Ecto neural progenitor cell (in vitro differentiated cells): ENCODE data around the gene TMEM203.
A peak's percentile ranks its signal among the peaks of the same experiment; 100 is the strongest.
"Not testable (repeated sequence)": the region's sequence is repeated elsewhere in the genome, so short reads cannot be mapped to it uniquely, and the experiment has no call there.

Experiments
- DNase-seq: peaks from one replicate; pipeline ENCODE4 v3.0.0-alpha.2; 2018; ENCODE audit warnings: low spot score

TMEM203 gene

DNA sequence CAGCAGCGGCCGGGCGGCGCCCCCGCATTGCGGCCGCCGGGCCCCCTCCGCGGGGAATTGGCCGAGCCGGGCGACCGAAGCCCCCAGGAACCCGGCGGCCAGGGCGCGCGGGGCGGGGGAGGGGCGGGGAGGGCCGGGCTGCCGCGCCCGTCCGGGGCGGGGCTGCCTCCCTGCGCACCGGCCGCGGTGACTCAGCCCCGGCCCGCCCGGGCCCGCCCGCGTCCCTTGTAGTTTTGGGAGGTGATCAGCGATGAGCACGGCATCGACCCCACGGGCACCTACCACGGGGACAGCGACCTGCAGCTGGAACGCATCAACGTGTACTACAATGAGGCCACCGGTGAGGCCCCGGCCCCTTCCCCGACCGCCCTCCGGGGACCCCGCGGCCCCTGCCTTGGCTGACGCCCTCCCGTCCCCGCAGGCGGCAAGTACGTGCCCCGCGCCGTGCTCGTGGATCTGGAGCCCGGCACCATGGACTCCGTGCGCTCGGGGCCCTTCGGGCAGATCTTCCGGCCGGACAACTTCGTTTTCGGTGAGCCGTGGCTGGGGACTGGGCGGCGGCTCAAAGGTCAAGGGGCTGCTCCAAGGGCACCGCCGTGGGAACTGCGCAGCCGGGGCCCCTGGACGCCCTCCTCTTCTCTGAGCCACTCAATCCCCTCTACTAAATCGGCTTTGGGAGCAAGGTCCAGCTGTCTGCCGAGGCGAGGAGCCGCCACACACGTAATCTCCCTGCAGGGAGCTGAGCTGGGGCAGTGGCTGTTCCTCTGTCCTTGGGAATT is 36.2 kb upstream of the TMEM203 start:
- DNase-seq, result no peak

DNA sequence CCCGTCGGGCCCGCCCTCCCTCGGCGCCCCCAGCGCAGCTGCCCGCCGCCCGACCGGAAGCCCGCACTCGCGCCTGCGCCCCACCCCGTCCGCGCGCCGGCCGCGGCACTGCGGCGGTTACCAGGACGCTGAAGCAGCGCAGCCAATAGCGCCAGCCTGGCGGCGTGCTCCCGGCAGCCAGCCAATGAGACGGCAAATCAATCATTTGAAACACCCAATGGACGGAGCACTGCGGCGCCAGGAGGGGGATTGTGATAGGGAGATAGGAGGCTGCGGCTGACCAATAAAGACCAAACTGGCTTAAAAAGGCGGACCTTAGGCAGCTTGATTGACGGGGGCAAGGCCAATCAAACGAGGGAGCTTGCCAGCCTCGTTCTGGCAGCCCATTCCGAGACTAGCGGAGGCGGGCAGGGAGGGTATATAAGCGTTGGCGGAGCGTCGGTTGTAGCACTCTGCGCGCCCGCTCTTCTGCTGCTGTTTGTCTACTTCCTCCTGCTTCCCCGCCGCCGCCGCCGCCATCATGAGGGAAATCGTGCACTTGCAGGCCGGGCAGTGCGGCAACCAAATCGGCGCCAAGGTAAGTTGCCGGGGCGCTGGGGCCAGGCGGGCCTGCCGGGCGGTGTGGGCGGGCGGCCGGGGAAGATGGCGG is 35.5 kb upstream of the TMEM203 start, which contains the start of gene TUBB4B:
Gene TUBB4B (plus strand): TSS at position 447 of the 649 bp plus-strand sequence. CDS start 74 bp downstream, at position 521.
- peak; percentile 98 for DNase-seq

DNA sequence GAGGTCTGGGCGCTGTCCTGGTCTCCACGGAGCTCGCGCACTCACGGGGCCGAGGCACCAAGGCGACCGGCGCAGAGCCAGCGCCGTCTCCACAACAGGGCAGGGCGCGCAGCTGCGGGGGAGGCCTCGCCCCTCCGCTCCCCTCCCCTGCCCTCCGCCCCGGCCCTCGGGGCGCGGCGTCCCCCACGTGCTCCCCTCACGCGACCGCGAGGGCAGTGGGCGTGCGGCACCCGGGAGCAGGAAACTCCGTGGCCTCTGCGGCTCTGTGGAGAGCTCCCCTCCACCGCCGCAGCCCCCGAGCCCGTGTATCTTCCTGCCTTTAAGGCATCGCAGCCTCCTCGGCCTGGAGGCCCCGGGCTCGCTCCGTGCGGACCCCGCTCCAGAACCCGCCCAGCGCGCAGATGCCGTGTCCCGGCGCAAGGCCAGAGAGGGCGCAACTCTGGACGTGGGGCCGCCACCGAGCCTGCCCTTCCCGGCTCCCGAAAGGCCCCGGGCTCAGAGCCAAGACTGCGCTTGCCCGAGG is 34.9 kb upstream of the TMEM203 start:
- no peak for DNase-seq

- not testable (repeated sequence) for DNase-seq
Observed at GRCh38 chr9:137239541-137240200, 34.2 kb upstream of the TMEM203 start.

GRCh38 chr9:137237759-137238726 is 32.6 kb upstream of the TMEM203 start:
- DNase-seq, result no peak

GRCh38 chr9:137236936-137237421 is 31.5 kb upstream of the TMEM203 start:
- DNase-seq, result no peak

GRCh38 chr9:137236238-137236935 is 30.9 kb upstream of the TMEM203 start:
- peak; percentile 93 for DNase-seq

DNA sequence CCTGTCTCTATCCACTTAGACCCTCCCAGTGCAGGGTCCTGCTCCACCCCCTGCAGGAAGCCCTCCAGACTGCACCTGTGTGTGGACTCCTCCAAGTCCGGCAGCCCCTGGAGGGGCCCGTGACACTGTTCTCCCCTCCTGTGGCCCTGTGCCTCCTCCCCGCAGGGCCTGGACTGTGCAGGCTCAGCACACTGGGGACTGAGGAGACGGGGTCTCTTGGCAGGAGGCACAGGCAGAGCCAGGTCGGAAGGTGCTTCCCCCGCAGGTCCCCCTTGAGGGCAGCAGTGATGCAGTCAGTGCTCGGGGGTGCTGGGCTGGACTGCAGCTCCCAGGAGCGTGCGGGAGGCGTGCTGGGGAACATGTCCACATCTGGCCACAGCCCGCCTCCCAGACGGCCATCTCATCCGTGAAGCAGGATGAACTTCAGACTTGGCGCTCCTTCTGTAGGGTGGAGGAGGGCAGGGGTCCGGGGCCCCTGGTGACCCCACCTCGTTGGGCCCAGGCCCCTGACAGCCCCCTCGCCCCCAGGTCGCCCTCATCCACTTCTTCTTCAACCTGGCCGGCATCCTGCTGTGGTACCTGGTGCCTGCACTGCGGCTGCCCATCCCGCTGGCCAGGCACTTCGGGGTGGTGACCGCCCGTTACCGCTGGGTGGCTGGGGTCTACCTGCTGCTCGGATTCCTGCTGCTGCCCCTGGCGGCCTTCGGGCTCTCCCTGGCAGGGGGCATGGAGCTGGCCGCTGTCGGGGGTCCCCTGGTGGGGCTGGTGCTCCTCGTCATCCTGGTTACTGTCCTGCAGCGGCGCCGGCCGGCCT is 30.2 kb upstream of the TMEM203 start:
- DNase-seq, result no peak

DNA sequence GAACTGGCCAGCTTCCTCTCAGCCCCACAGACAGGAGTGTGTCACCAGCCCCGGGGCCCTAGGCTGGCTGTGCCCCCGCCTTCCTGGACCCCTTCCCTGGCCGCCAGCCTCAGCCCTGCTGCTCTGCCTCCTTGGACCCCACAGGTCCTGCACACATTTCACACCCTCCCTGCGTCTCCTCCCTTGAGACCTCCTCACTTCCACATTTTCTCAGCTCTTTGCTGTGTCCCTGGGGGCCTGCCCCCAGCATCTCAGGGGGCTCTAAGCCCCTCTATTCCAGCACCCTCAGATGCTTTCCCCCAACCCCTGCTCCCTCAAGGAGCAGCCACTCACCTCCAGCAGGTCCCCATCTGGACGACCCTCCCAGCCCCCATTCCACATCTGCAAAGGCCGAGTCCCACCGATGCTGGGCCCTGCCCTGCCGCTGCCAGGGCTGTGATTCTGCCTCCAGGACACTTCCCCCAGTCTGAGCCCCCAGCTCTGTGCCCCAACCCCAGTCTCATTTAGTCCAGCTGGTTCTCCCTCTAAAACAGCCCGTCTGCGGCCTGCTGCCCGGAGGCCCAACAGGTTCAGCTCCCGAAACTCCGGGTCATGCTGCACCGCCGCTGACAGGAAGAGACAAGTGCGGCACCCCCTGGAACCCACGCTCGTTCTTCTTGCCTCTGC is 29.4 kb upstream of the TMEM203 start:
- no peak for DNase-seq

GRCh38 chr9:137234055-137234697 is 28.7 kb upstream of the TMEM203 start:
- no peak for DNase-seq

DNA sequence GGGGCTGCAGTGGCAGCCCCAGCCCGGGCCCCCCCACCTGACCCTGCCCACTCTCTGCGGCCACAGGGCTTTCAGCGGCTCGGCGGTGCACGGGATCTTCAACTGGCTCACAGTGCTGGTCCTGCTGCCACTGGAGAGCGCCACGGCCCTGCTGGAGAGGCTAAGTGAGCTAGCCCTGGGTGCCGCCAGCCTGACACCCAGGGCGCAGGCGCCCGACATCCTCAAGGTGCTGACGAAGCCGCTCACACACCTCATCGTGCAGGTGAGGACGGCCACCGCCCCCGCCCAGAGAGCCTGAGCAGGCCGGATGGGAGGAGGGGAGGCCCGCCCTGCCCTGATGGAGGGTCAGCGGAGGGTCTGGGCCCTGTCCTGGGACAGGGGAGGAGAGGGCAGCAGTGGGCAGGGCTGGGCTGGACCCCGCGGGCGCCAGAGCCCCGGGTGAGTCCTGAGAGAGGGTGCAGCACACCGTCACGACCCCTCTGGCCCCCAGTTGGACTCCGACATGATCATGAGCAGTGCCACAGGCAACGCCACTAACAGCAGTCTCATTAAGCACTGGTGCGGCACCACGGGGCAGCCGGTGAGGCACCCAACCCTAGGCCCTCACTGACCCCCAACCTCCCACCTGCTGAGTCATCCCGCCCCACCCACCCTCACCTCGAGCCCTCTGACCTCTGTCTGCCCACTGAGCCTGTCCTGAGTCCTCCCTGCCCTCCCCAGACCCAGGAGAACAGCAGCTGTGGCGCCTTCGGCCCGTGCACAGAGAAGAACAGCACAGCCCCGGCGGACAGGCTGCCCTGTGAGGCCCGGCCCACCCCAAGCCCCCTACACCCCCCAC is 27.9 kb upstream of the TMEM203 start:
- DNase-seq, result no peak

- DNase-seq, result no peak
Observed at GRCh38 chr9:137232510-137232909, 27.1 kb upstream of the TMEM203 start.

GRCh38 chr9:137232101-137232500 is 26.7 kb upstream of the TMEM203 start:
- no peak for DNase-seq

- DNase-seq, result no peak
Observed at GRCh38 chr9:137231372-137232039, 26.1 kb upstream of the TMEM203 start.

- no peak for DNase-seq
Observed at GRCh38 chr9:137230705-137231371, 25.4 kb upstream of the TMEM203 start, which contains the start of gene SLC34A3. Gene SLC34A3 (plus strand): TSS chr9:137230901. CDS start chr9:137231703, 802 bp downstream.

DNA sequence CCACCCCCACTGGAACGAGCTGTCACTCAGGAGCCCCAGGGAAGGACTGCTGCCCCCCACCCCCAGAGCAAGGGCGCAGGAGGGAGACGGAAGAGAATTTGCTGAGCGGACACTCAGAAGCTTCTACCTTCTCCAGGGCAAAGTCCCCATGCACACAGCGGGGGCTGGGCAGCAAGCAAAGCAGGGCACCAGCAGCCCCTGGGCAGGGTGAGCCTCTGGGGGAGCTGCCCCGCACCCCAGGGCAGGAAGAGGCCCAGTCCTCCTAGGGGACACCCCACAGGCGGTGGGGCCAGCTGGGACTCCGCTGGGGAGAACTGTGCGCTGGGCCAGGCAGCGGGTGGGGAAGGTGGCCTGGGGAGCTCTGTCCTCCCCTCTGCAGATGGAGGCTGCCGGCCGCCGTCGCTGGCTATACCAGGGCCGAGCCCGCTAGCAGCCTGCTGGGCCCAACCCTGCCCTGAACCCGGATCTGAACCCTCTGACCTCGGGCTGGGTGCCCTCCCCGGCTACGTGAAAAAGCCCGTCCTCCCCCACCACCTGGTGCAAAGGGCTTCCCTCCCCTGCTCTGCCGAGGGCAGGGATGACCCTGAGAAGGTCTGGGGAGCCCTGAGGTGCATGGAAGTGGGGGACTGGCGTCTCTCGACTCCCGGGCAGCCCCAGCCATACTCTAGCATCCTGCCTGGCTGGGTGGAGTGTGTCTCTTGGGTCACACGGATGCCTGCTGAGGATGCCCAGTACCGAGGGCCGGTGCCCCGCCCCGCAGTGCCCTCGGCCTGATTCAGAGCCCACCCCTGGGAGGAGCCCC is 24.7 kb upstream of the TMEM203 start:
- DNase-seq, result no peak
